HG03159 (cell line): ENCODE measurements around the gene SMCP.

Experiments used
- ATAC-seq: cut with Tn5 transposase; IDR thresholded peaks from one replicate; pipeline ENCODE4 v1.9.1; 2021; ENCODE audit warnings: mild to moderate bottlenecking, moderate library complexity; ENCODE audit not compliant: unreplicated experiment

Gene SMCP, protein sequence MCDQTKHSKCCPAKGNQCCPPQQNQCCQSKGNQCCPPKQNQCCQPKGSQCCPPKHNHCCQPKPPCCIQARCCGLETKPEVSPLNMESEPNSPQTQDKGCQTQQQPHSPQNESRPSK

DNA sequence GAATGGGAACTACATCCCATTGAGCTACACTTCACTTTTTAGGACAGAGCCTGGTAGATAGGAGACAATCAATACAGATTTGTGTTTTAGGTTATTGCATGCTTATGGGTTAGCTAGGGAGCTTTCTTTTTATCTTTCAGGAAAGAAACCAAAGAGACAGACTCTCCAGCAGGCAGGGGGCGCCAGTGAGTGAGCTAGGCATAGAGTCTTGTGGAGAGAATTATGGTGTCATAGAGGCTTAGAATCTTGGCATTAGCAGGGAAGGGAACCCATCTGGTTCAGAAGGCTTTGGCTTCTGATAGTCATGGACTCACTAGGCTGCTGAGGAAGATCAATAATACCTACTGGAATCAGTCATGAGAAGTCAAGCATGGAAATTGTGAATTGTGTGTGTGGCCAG is at the start of gene SMCP:
TSS of gene SMCP (plus strand) at position 281 of the 400 bp plus-strand sequence. CDS start 6,101 bp downstream, outside the sequence.
- ATAC-seq, result no peak

GRCh38 chr1:152836870-152837269 is 41.3 kb upstream of the SMCP start:
- no peak for ATAC-seq

DNA sequence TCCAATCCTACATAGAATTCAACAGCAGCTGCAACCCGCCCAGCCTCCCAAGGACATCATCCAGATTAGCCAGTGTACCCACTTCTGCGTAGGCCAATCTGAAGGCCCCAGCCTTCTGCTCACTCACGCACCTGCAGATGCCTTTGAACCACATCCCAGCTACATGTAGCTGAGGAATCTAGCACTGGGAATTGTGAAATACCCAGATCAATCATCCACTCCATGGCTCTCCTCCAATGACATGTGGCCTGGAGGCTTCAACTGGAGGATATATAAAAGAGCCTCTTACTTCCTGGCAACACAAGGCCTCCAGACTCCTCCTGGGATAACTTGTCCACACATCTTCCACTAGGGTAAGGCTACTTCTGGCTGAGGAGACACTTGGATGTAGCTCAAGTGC is 35.6 kb upstream of the SMCP start, which contains the start of gene LCE6A:
TSS of gene LCE6A (plus strand) at position 301 of the 400 bp plus-strand sequence. CDS start 665 bp downstream, outside the sequence.
- ATAC-seq, result no peak

DNA sequence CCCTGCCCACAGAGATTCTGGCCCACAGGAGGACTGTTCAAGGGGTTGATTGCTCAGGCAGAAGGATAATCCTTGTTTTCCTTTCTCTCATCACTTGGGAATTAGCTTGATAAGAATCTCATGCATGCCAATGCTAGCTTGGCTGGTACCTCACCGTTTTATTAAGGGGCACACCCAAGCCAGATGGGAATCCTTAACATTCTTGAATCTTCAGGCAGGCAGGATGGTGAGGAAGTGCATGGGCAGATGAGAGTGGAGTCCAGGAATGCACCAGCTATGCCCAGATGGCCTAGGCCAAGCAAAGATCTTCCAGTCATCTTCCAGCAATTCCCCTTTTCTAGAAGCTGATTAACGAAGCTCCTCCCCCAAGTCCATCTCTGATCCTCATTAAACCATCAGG is 22.5 kb upstream of the SMCP start:
- no peak for ATAC-seq

DNA sequence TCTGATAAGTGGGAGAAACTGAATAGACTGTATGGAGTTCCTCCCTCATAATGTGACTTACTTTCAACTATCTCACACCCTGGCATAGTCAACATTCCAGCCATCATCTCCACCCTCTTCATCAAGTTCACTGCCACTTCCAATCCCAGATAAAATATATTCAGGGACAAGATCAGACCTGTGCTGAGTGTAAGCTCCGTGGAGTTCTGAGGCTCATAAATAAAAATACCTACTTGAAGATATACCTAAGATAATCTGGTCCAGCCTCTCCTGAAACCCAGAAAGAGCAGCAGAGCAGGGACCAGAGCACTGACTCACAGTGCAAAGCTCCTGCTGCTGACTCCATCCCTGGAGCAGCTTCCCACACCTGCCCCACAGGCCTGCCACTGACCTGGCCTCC is 20.1 kb upstream of the SMCP start:
- no peak for ATAC-seq

GRCh38 chr1:152859696-152860095 is 18.4 kb upstream of the SMCP start, which contains the start of gene LCE7A:
Gene LCE7A (plus strand): TSS chr1:152859996. CDS start chr1:152860698, 702 bp downstream.
- ATAC-seq, result no peak

GRCh38 chr1:152860129-152860528 is 18.0 kb upstream of the SMCP start:
- no peak for ATAC-seq

DNA sequence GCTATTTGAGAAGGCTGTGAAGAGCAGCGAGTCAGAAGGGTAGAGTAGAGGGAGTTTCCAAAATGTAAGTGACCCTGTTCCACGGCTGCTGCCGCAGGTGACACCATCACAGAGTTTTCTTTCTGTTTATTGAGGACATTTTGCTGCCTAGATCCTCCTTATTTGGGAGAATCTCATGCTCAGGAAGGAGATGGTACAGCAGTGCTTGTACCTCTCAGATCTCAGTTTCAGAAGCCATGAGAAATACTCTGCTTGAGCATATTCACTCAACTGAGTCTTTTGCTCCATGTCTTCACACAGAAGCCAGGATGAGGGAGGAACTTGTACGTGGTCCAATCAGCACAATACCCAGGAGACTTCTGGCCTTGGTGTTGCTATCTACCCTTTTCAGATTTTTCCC is 16.7 kb upstream of the SMCP start:
- ATAC-seq, result no peak

- ATAC-seq, result no peak
These were observed 13.7 kb upstream of the SMCP start for GRCh38 chr1:152864443-152864842.

DNA sequence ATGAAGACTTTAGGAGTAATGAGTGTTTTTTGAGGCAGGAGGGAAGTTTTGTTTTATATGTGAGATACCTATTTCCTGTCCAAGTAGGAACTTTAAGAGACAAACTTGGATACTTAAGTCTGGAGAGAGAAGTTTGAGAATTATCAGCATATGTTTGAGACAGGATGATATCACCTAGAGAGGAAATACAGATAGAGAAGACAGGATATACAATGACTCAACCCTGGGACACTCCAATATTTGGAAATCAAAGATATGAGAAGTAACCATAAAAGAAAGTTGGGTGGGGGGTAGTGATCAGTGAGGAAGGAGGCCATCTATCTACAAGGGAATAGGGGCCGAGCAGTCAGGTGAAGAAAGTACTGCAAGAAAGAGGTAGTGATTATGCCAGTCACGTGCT is 11.8 kb upstream of the SMCP start:
- no peak for ATAC-seq

DNA sequence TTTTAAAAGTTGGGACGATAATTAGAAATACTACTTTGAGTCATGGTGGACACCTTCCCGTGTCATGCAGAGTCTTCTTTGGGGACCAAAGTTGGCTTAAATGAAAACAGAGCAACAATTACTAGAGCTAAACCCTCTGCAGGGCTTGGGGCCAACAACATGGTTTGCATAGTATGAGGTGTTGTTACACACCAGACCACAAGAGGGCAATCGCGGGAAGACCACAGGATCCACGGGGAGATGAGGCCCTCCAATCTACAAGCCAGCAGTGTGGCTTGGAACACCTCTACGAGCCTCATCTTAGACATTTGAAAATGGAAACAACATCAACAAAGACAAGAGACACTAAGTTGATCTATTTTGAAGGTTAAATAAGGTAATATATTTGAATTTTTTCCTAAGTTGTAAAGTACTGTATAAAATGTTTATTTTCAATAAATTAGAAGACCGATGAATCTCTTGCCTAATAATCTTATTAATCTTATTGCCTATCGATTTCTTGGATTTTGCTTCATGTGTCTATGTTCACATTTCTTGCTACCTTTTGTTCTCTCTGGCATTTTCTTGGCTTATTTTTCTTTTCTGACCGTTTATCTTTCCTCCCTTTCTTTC is 8.2 kb upstream of the SMCP start:
- ATAC-seq, result no peak

GRCh38 chr1:152870831-152871730 is 7.0 kb upstream of the SMCP start:
- ATAC-seq, result no peak

DNA sequence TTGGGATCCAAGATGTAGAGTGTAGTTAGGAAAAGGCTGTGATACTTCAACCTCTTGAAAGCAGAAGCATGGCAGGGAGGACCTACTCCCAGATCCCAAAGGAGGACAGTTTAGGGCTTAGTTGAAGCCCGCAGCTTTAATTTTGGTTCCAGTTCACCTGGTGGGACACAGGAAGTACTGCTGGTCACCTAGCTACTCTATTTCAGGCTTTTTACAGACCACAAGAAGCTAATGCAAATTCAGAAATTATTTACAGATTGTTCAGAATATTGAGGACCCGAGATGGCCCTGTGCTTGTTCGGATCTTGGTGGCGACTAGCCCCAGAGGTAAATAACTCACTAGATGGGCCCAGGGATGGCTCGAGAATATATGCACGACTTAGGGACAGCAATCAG is 6.4 kb upstream of the SMCP start:
- ATAC-seq, result no peak

GRCh38 chr1:152873495-152873894 is 4.6 kb upstream of the SMCP start:
- ATAC-seq, result no peak

DNA sequence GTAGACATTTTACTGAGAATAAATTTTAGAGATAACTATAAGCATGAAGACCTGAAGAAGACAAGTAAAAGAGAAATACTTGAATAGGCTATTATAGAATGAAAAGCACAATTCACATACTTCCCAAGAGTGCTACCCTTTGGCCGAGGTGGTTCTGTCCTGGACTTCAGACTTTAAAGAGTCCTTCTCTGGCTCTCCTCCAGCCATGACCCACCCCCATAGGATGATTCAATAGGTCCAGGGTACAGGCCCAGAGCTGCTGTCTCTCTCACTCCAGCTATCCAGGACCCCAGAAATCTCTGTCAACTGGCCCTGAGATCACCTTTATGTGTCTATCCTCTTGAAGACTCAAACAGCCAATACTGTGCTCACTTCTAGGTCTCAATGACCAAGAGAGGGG is 1.3 kb upstream of the SMCP start:
- no peak for ATAC-seq

DNA sequence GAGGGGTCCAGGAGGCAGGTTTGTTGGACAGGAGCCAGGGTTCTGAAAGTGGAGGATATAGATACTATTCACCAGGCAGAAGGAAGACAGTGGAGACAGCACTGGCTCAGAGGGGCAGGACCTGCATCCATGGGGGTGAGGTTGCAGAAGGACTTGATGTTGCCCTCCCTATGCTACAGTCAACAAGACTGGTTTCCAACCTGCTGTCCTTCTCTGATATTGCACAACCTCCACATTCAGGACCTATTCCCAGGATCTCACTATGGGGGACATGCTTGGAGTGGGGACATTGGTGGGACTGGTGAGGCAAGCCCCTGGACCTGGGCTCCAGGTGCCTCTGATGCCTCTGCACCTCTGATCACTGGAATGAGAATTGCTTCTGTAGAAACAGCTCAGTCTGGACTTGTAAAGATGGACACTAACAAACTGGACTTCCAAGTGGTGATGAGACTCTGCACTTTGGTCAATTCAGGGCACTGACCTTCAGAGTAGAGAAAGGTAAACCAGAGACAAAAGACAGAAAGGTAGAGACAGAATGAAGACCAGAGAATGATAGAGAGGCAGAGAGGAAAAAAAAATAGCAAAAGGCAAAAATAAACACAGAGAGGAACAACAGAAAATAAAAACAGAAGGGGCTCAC is 1.6 kb downstream of the SMCP start:
- ATAC-seq, result no peak

GRCh38 chr1:152880316-152880715 is 2.2 kb downstream of the SMCP start:
- ATAC-seq, result no peak

GRCh38 chr1:152880907-152881306 is 2.8 kb downstream of the SMCP start:
- no peak for ATAC-seq

GRCh38 chr1:152884085-152884484 is 6.0 kb downstream of the SMCP start:
- ATAC-seq, result no peak

DNA sequence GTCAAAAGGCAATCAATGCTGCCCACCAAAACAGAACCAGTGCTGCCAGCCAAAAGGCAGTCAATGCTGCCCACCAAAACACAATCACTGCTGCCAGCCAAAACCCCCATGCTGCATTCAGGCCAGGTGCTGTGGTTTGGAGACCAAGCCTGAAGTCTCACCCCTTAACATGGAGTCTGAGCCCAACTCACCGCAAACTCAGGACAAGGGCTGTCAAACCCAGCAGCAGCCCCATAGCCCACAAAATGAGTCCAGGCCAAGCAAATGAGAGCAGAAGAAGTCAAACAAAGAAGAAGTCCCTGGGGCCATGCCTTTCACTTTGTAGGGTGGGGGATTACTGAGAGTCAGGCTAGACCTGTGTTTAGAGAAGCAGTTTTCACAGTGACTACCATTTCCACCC is 6.4 kb downstream of the SMCP start:
- ATAC-seq, result no peak

DNA sequence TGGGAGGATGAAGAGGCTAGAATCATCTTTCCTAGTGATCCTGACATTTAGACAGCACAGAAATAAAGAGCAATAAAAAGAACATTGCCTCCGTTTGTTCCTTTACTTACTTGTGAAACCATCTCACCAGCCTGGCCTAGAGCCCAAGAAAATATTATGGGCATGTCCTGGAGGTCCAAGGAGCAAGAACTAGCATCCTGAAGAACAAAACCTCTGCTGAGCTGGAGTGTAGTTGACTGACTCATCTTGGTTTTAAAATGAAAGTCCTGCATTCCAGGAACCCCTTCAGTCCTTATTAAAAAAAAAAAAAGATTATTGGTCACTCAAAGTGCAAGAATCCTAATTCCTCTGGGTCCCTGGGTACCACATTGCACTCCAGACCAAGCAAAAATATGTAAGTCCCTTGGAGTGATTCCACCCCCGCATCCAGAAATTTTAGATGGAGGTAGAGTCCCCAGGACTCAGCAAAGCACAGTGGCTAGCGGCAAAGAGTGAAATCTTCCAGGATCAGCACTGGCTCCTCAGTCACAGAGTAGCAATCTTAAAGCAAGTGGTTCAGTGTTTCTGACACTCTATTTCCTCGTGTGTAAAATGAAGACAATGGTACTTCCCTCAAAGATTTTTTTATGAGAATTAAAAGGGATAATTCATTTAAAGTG is 7.0 kb downstream of the SMCP start:
- ATAC-seq, result no peak
